Measurements from ENCODE around the gene CNTNAP5. TPM values are rescaled to one million over a fixed set of nuclear protein-coding genes. Genes with fewer than 3 reads are reported as not detected.

The CNTNAP5 gene
- total RNA-seq, 1 donor from 2014 or later = not detected

DNA sequence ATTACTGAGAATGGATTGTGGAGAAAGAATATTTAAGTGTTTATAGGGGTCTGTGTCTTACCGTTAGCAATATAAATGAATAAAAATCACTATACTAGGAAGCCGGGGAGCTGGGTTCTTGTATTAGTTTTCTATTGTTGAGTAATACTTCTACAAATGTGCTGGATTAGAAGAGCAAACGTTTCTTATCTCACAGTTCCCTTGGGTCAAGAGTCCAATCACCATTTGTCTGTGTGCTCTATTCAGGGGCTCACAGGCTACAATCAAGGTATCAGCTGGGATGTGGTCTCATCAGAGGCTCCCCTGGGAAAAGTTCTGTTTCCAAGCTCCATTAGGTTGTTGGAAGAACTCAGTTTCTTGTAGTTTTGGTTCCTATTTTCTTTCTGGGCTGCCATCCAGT is 790.9 kb downstream of the CNTNAP5 start:
- no peaks in the 10 kb centered on the region for H3K36me3 ChIP-seq
- H3K27me3 ChIP-seq (ENCODE audit: low read depth) = no peaks in the 10 kb centered on the region
- peaks cover 4% of the 10 kb centered on the region for H3K9me3 ChIP-seq (replicated peaks)
- intact Hi-C loops (cut with micrococcal nuclease) = no loop called here
- no peak for DNase-seq
- no peak overlapping the region for H3K27ac ChIP-seq (replicated peaks)
- no peak overlapping the region for H3K4me3 ChIP-seq
- no peak for TF ChIP-seq CTCF (IDR thresholded peaks at IDR 0.05; ENCODE audit: borderline replicate concordance)
- no peaks in the 10 kb centered on the region for H3K4me1 ChIP-seq

GRCh38 chr2:124822516-124822915 is 797.4 kb downstream of the CNTNAP5 start:
- Histone ChIP-seq H3K36me3 (no peaks in the 10 kb centered on the region), H3K27me3 (ENCODE audit: low read depth) (no peaks in the 10 kb centered on the region), H3K27ac (replicated peaks) (no peak overlapping the region), H3K9me3 (replicated peaks) (no peaks in the 10 kb centered on the region), H3K4me3 (no peak overlapping the region), H3K4me1 (no peaks in the 10 kb centered on the region)
- intact Hi-C loops (cut with micrococcal nuclease) = no loop called here
- no peak for DNase-seq
- no peak for TF ChIP-seq CTCF (IDR thresholded peaks at IDR 0.05; ENCODE audit: borderline replicate concordance)

GRCh38 chr2:124824441-124824840 is 799.4 kb downstream of the CNTNAP5 start:
- no peak for TF ChIP-seq CTCF (IDR thresholded peaks at IDR 0.05; ENCODE audit: borderline replicate concordance)
- no peak for DNase-seq
- intact Hi-C loops (cut with micrococcal nuclease) = no loop called here
- Histone ChIP-seq H3K27me3 (ENCODE audit: low read depth) (no peaks in the 10 kb centered on the region), H3K36me3 (no peaks in the 10 kb centered on the region), H3K9me3 (replicated peaks) (no peaks in the 10 kb centered on the region), H3K4me1 (no peaks in the 10 kb centered on the region), H3K4me3 (no peak overlapping the region), H3K27ac (replicated peaks) (no peak overlapping the region)

DNA sequence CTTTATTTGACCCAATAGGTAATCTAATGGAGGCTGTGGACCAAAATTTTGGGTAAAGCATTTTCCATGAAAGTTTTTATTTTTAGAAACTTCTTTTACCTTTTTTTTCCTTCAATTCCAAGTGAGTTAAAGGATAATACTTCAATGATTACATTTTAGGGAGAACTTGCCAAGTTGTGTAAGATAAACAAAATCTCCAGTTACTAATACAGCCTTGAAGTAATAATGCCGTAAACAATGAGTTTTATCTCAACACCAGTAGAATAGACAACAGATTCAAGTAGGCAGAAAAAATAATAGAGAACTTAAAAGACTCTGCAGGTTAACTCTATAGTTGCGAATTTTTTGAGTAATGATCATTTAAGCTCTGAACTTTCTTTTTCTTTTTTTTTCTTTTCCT is 807.4 kb downstream of the CNTNAP5 start:
- no peaks in the 10 kb centered on the region for H3K36me3 ChIP-seq
- H3K27me3 ChIP-seq (ENCODE audit: low read depth) = no peaks in the 10 kb centered on the region
- no peak overlapping the region for H3K4me3 ChIP-seq
- no peak overlapping the region for H3K27ac ChIP-seq (replicated peaks)
- intact Hi-C loops (cut with micrococcal nuclease) = loop anchor here (10.0 kb wide), 1 partner anchor 198 kb away; no protein-coding TSS in a partner anchor
- DNase-seq = no peak
- H3K9me3 ChIP-seq (replicated peaks) = peaks cover 9% of the 10 kb centered on the region
- no peaks in the 10 kb centered on the region for H3K4me1 ChIP-seq
- no peak for TF ChIP-seq CTCF (IDR thresholded peaks at IDR 0.05; ENCODE audit: borderline replicate concordance)

- Histone ChIP-seq H3K27ac (replicated peaks) (no peak overlapping the region), H3K27me3 (ENCODE audit: low read depth) (no peaks in the 10 kb centered on the region), H3K36me3 (no peaks in the 10 kb centered on the region), H3K9me3 (replicated peaks) (peaks cover 9% of the 10 kb centered on the region), H3K4me1 (no peaks in the 10 kb centered on the region), H3K4me3 (no peak overlapping the region)
- TF ChIP-seq CTCF (IDR thresholded peaks at IDR 0.05; ENCODE audit: borderline replicate concordance) = no peak
- intact Hi-C loops (cut with micrococcal nuclease) = loop anchor here (10.0 kb wide), 1 partner anchor 200 kb away; no protein-coding TSS in a partner anchor
- no peak for DNase-seq
Observed at GRCh38 chr2:124834331-124834730, 809.2 kb downstream of the CNTNAP5 start.
